ENCODE measurements around the gene EFNA1. TPM values are rescaled to one million over a fixed set of nuclear protein-coding genes. Genes with fewer than 3 reads are reported as not detected.

EFNA1 gene
- total and polyA plus RNA-seq, 2 of the 8 experiments (the other 6 are each of a cell fraction or from before 2014, with no cell fraction given) = 4.9 to 14.6 TPM

DNA sequence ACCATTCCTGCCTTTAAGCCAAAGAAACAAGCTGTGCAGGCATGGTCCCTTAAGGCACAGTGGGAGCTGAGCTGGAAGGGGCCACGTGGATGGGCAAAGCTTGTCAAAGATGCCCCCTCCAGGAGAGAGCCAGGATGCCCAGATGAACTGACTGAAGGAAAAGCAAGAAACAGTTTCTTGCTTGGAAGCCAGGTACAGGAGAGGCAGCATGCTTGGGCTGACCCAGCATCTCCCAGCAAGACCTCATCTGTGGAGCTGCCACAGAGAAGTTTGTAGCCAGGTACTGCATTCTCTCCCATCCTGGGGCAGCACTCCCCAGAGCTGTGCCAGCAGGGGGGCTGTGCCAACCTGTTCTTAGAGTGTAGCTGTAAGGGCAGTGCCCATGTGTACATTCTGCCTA lies 6.6 kb downstream of the EFNA1 start:
- Histone ChIP-seq H3K4me3 (ENCODE audit: extremely low read depth in 1 of 4, insufficient read depth in 2 of 4, low read depth in 3 of 4, low read length in 4 of 4) (peak overlapping the region in 2 of 4 experiments; percentile 85 to 89; a peak in 3 of 8 replicates), H4K20me1 (replicated peaks in 1 of 2; ENCODE audit: control insufficient read depth in 1 of 2, insufficient read depth in 2 of 2, low read length in 2 of 2) (no peaks in the 10 kb centered on the region), H4K8ac (ENCODE audit: extremely low read depth, insufficient read depth, low read length) (no peak overlapping the region; the same call in 1 of the 2 replicates), H3K4ac (replicated peaks; ENCODE audit: insufficient read length, low read depth, low read length) (no peak overlapping the region), H3K27me3 (replicated peaks in 1 of 4; ENCODE audit: control insufficient read depth in 3 of 4, extremely low read depth in 1 of 4, insufficient read depth in 3 of 4, low read length in 3 of 4) (no peaks in the 10 kb centered on the region; a peak in 1 of 7 replicates), H3K36me3 (ENCODE audit: control insufficient read depth in 2 of 4, insufficient read depth in 4 of 4, low read length in 3 of 4) (peaks cover 0 to 4% (median under 1%) of the 10 kb centered on the region in 4 experiments; a peak in 2 of 8 replicates), H3K4me1 (replicated peaks in 1 of 4; ENCODE audit: control insufficient read depth in 3 of 4, insufficient read depth in 4 of 4, low read length in 3 of 4) (peaks cover 10 to 35% (median 17%) of the 10 kb centered on the region in 4 experiments), H2AK5ac (ENCODE audit: low read depth, low read length) (no peak overlapping the region), H2AFZ (ENCODE audit: low read length) (no peak overlapping the region), H3K23me2 (ENCODE audit: low read depth, low read length) (peaks cover 9% of the 10 kb centered on the region; the same call in 1 of the 2 replicates), H2BK15ac (ENCODE audit: low read length) (no peak overlapping the region), H3K79me2 (ENCODE audit: control insufficient read depth in 1 of 2, insufficient read depth in 2 of 2, low read length in 2 of 2) (peaks cover 0 to 2% of the 10 kb centered on the region in 2 experiments; a peak in 1 of 4 replicates), H2BK12ac (ENCODE audit: low read depth, low read length) (0 out of 2 replicates have a peak overlapping the region, but pooled peaks have one; percentile 22), H3K23ac (ENCODE audit: insufficient read length) (no peak overlapping the region), H3K9ac (replicated peaks in 1 of 4; ENCODE audit: extremely low read depth in 1 of 4, low read depth in 3 of 4, low read length in 3 of 4) (no peak overlapping the region), H3K56ac (replicated peaks; ENCODE audit: insufficient read length, low read depth, low read length) (no peak overlapping the region), H4K5ac (ENCODE audit: insufficient read length, low read depth, low read length) (no peak overlapping the region), H3K27ac (ENCODE audit: low read depth, low read length) (no peak overlapping the region), H3K4me2 (ENCODE audit: insufficient read depth in 1 of 2, low read depth in 2 of 2, low read length in 2 of 2) (peak overlapping the region; percentile 79 to 92; a peak in 2 of 4 replicates), H2BK5ac (ENCODE audit: low read depth, low read length) (no peak overlapping the region; the same call in 1 of the 2 replicates), H2BK120ac (replicated peaks; ENCODE audit: low read depth, low read length) (no peak overlapping the region), H4K91ac (replicated peaks; ENCODE audit: insufficient read length, low read length) (no peak overlapping the region), H3K79me1 (ENCODE audit: low read depth, low read length) (no peaks in the 10 kb centered on the region), H3K14ac (ENCODE audit: insufficient read length) (no peak overlapping the region), H3K9me3 (ENCODE audit: insufficient read depth in 2 of 2, low read depth in 1 of 2, low read length in 1 of 2) (no peaks in the 10 kb centered on the region), H3K18ac (ENCODE audit: extremely low read depth, low read length) (no peak overlapping the region), H2BK20ac (ENCODE audit: low read length) (no peak overlapping the region)
- TF ChIP-seq ASH2L (IDR thresholded peaks at IDR 0.05; ENCODE audit: low read length) = no peak
- no peak for TF ChIP-seq SP4 (IDR thresholded peaks at IDR 0.05; ENCODE audit: low read length)
- TF ChIP-seq SIX5 (IDR thresholded peaks at IDR 0.05; ENCODE audit: low read depth, low read length) = no peak
- TF ChIP-seq KDM4A (IDR thresholded peaks at IDR 0.05; ENCODE audit: low read depth, low read length, severe bottlenecking) = no peak
- no peak for TF ChIP-seq NANOG (IDR thresholded peaks at IDR 0.05; ENCODE audit: insufficient read depth, low read depth, low read length, poor library complexity, severe bottlenecking)
- no peak for TF ChIP-seq TAF7 (optimal IDR thresholded peaks at IDR 0.05; ENCODE audit: borderline replicate concordance, low read depth, low read length)
- FAIRE-seq (no peak), DNase-seq (ENCODE audit: low read depth in 1 of 2, low spot score in 2 of 2) (no peak)
- ChIA-PET CTCF (ENCODE audit: partially characterized antibody) (interaction anchor here (0.5 to 14.2 kb wide), 8 partner anchors 10 to 213 kb away, joined by 3 to 187 read pairs (median 6); partner anchors contain the start of genes KRTCAP2 and TRIM46), POLR2A (ENCODE audit: partially characterized antibody) (interaction anchor here (0.5 to 2.2 kb wide), 5 partner anchors 8 to 38 kb away, joined by 3 to 14 read pairs (median 5); partner anchors contain the start of gene KRTCAP2)
- WGBS, 2 experiments (ENCODE audit: extremely low coverage in 1 of 2, insufficient coverage in 1 of 2, insufficient read length in 1 of 2, insufficient replicate concordance in 2 of 2, low coverage in 1 of 2, low lambda C conversion rate in 2 of 2, missing lambda C conversion rate in 1 of 2) = 88% methylated on average over 1 of the region's 1 CpG; no CpG with 5 or more reads in 1 of the 2 experiments

Data from H1 (cell line).